Natural killer cell (primary cell): ENCODE results near the gene CUTC. TPM values are rescaled to one million over a fixed set of nuclear protein-coding genes. Genes with fewer than 3 reads are reported as not detected.

Experiments used
- ATAC-seq, 3 donors: fragments of 150-1000 bp in 2 of 3; fragments of 200-7000 bp in 1 of 3; cut with Tn5 transposase; 1 replicate in 1 of 3; 2 replicates in 2 of 3; pipeline ENCODE4 v1.10.0; 2021; ENCODE audit warnings: mild to moderate bottlenecking in 2 of 3, moderate library complexity in 2 of 3
- DNase-seq, 2 donors: peaks; one replicate each; pipeline versions ENCODE4 v3.0.0 to v3.0.0-alpha.2; 2013 to 2021; ENCODE audit warnings: mixed read lengths in 1 of 2
- H3K27ac ChIP-seq: one replicate; pipeline ENCODE4 v1.5.1; 2013; ENCODE audit warnings: mild to moderate bottlenecking, low read length
- H3K27me3 ChIP-seq: one replicate; pipeline ENCODE4 v1.6.1; 2013; ENCODE audit warnings: low read length; ENCODE audit not compliant: control insufficient read depth, insufficient read depth
- H3K36me3 ChIP-seq: one replicate; pipeline ENCODE4 v1.6.1; 2013; ENCODE audit warnings: low read length; ENCODE audit not compliant: control insufficient read depth, insufficient read depth
- H3K4me1 ChIP-seq: one replicate; pipeline ENCODE4 v1.6.1; 2013; ENCODE audit warnings: low read length; ENCODE audit not compliant: control insufficient read depth, insufficient read depth
- H3K4me3 ChIP-seq: one replicate; pipeline ENCODE4 v1.5.1; 2013; ENCODE audit warnings: low read length
- H3K9me3 ChIP-seq: one replicate; pipeline ENCODE4 v1.6.1; 2013; ENCODE audit warnings: low read length; ENCODE audit not compliant: control insufficient read depth, insufficient read depth
- H3K27ac Mint-ChIP-seq, 2 donors: one replicate each; pipeline ENCODE4 v1.8.0; 2022; ENCODE audit warnings: mild to moderate bottlenecking in 2 of 2, mixed read lengths in 2 of 2, moderate library complexity in 1 of 2
- H3K27me3 Mint-ChIP-seq, 2 donors: one replicate each; pipeline ENCODE4 v1.8.0; 2022; ENCODE audit warnings: low read depth in 2 of 2, mixed read lengths in 2 of 2
- H3K36me3 Mint-ChIP-seq: one replicate; pipeline ENCODE4 v1.8.0; 2022; ENCODE audit warnings: mixed read lengths
- H3K4me1 Mint-ChIP-seq, 2 donors: one replicate each; pipeline ENCODE4 v1.8.0; 2022; ENCODE audit warnings: mixed read lengths in 2 of 2
- H3K4me3 Mint-ChIP-seq: one replicate; pipeline ENCODE4 v1.8.0; 2022; ENCODE audit warnings: mild to moderate bottlenecking, moderate library complexity, mixed read lengths
- H3K9me3 Mint-ChIP-seq, 2 donors: one replicate each; pipeline ENCODE4 v1.8.0; 2022; ENCODE audit warnings: mixed read lengths in 2 of 2
- WGBS: methylation state at CpG from one replicate; pipeline ENCODE4 v1.1.7; 2013; ENCODE audit warnings: missing lambda C conversion rate; ENCODE audit not compliant: insufficient coverage; 5-methylcytosine and 5-hydroxymethylcytosine counted together
- intact Hi-C: fragments of 100-400 bp; cut with micrococcal nuclease; formaldehyde crosslinking; loops from one replicate; pipeline ENCODE4 v1.14.2; 2022
- total RNA-seq, 4 donors: library from RNA; stranded (reverse); fragments of 120-200 nt in 1 of 4; gene quantifications; one replicate each; pipeline versions ENCODE4 v1.2.3 to v1.2.4, GENCODE V29; 2013 to 2022
- TF ChIP-seq, protein P1 (sequence below): fragments of 200-600 bp; IDR thresholded peaks from one replicate; pipeline ENCODE4 v1.8.0; 2022; ENCODE audit warnings: antibody characterized with exemption

The CUTC gene
- total RNA-seq, 3 donors from 2014 or later (not counting 1 experiment from before 2014, with no cell fraction given), result 21.4 to 28.1 (median 23.5) TPM

DNA sequence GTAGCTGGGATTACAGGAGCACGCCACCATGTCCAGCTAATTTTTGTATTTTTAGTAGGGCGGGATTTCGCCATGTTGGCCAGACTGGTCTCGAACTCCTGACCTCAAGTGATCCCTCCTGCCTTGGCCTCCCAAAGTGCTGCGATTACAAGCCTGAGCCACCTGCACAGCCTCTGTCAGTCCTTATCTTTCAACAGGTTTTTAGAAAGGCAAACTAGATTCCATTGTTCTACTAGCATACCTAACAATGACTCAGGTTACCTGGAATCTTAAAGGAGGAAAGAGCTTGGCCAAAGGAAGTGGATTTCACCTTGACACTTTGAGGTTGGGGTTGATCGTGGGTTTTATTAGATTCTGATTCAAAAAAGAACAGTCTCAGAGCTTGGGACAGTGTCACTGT, 53.6 kb downstream of the CUTC start:
- Histone ChIP-seq H3K4me3 (no peak overlapping the region), H3K27ac (no peak overlapping the region), H3K36me3 (no peaks in the 10 kb centered on the region), H3K4me1 (no peaks in the 10 kb centered on the region), H3K9me3 (no peaks in the 10 kb centered on the region), H3K27me3 (no peaks in the 10 kb centered on the region)
- Mint-ChIP-seq H3K9me3 (no peaks in the 10 kb centered on the region), H3K4me3 (no peak overlapping the region), H3K36me3 (no peaks in the 10 kb centered on the region), H3K4me1 (no peaks in the 10 kb centered on the region), H3K27ac (no peak overlapping the region), H3K27me3 (peaks cover 0 to 5% of the 10 kb centered on the region in 2 donors)
- ATAC-seq, result no peak
- TF ChIP-seq, protein P1, sequence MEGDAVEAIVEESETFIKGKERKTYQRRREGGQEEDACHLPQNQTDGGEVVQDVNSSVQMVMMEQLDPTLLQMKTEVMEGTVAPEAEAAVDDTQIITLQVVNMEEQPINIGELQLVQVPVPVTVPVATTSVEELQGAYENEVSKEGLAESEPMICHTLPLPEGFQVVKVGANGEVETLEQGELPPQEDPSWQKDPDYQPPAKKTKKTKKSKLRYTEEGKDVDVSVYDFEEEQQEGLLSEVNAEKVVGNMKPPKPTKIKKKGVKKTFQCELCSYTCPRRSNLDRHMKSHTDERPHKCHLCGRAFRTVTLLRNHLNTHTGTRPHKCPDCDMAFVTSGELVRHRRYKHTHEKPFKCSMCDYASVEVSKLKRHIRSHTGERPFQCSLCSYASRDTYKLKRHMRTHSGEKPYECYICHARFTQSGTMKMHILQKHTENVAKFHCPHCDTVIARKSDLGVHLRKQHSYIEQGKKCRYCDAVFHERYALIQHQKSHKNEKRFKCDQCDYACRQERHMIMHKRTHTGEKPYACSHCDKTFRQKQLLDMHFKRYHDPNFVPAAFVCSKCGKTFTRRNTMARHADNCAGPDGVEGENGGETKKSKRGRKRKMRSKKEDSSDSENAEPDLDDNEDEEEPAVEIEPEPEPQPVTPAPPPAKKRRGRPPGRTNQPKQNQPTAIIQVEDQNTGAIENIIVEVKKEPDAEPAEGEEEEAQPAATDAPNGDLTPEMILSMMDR, result no peak
- 93% methylated on average over 6 of the region's 6 CpGs for WGBS
- intact Hi-C loops, result no loop called here
- DNase-seq, result no peak

DNA sequence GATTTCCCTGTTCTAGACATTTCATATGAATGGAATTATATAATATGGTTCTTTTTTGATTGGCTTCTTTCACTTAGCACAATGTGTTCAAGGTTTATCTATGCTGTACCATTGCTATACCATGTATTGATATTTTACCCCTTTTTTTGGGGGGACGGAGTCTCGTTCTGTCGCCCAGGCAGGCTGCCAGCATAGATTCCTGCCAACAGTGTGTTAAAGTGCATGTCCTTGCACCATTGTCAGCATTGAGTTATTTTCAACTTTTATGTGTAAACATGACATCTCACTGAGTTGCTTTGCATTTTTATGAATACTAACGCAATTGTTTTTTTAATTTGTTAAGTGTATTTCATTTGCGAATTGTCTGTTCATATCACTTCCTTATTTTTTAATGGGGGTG, 55.3 kb downstream of the CUTC start:
- no peaks in the 10 kb centered on the region for H3K36me3 Mint-ChIP-seq
- H3K9me3 Mint-ChIP-seq, result no peaks in the 10 kb centered on the region
- Histone ChIP-seq H3K27ac (no peak overlapping the region), H3K27me3 (no peaks in the 10 kb centered on the region), H3K36me3 (no peaks in the 10 kb centered on the region), H3K9me3 (no peaks in the 10 kb centered on the region), H3K4me3 (no peak overlapping the region), H3K4me1 (no peaks in the 10 kb centered on the region)
- intact Hi-C loops, result no loop called here
- no peak overlapping the region for H3K27ac Mint-ChIP-seq
- no peak for DNase-seq
- ATAC-seq, result no peak
- no peaks in the 10 kb centered on the region for H3K27me3 Mint-ChIP-seq
- no peak overlapping the region for H3K4me3 Mint-ChIP-seq
- TF ChIP-seq, protein P1, result no peak
- WGBS, result 67% methylated on average over 3 of the region's 5 CpGs
- H3K4me1 Mint-ChIP-seq, result no peaks in the 10 kb centered on the region

DNA sequence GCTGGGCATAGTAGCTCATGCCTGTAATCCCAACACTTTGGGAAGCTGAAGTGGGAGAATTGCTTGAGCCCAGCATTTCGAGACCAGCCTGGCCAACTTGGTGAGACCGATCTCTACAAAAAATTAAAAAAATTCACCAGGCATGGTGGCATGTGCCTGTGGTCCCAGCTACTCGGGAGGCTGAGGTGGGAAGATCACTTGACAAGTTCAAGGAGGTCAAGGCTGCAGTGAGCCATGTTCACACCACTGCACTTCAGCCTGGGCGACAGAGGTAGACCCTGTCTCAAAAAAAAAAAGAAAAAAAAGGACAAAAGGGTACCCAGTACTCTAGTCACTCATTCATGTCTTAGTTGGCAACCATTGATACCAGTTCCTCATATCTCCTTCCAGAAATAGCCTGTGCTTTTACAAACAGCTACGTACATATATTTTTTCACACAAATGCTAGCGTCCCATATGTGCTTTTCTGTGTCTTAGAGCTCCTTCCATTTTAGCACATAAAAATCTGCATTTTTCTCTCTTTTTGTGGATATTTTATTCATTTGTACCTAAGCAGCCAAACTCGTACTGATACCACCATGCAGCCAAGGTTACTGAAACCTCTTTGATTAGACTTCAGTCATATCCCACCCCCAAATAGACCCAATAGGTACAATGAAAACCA, 55.9 kb downstream of the CUTC start:
- H3K4me3 ChIP-seq, result no peak overlapping the region
- WGBS, result 81% methylated on average over 7 of the region's 7 CpGs
- Mint-ChIP-seq H3K9me3 (no peaks in the 10 kb centered on the region), H3K36me3 (no peaks in the 10 kb centered on the region), H3K27ac (no peak overlapping the region), H3K4me3 (no peak overlapping the region), H3K4me1 (no peaks in the 10 kb centered on the region), H3K27me3 (no peaks in the 10 kb centered on the region)
- no peaks in the 10 kb centered on the region for H3K4me1 ChIP-seq
- H3K9me3 ChIP-seq, result no peaks in the 10 kb centered on the region
- no peaks in the 10 kb centered on the region for H3K27me3 ChIP-seq
- H3K27ac ChIP-seq, result no peak overlapping the region
- DNase-seq, result no peak
- intact Hi-C loops, result no loop called here
- ATAC-seq, result no peak
- TF ChIP-seq, protein P1, result no peak
- no peaks in the 10 kb centered on the region for H3K36me3 ChIP-seq
